HL-60 (cell line): ENCODE data around the gene M1AP.

Experiments
- DNase-seq, 2 experiments: peaks; one replicate each; pipeline ENCODE4 v3.0.0-alpha.2; 2010 to 2020; ENCODE audit warnings: low read depth in 1 of 2, low spot score in 1 of 2
- H3K27ac ChIP-seq: fragments of 250-450 bp; sonication (Bioruptor Pico); replicated peaks from 2 replicates; pipeline ENCODE4 v1.5.1; 2020; ENCODE audit warnings: mild to moderate bottlenecking, moderate library complexity
- H3K27me3 ChIP-seq: fragments of 250-450 bp; sonication (Bioruptor Pico); 2 replicates; pipeline ENCODE4 v1.5.1; 2021; ENCODE audit warnings: mild to moderate bottlenecking, moderate library complexity; ENCODE audit not compliant: insufficient read depth, poor library complexity, severe bottlenecking
- H3K4me3 ChIP-seq: replicated peaks from 2 replicates; pipeline ENCODE4 v1.5.1; 2011; ENCODE audit warnings: mild to moderate bottlenecking, control low read depth, low read length; ENCODE audit not compliant: insufficient read depth
- GABPA ChIP-seq: IDR thresholded peaks from 2 replicates; pipeline ENCODE4 v1.6.1; 2012; ENCODE audit warnings: low read depth
- POLR2AphosphoS5 ChIP-seq: IDR thresholded peaks from 2 replicates; pipeline ENCODE4 v1.6.1; 2012; ENCODE audit warnings: low read depth
- SPI1 ChIP-seq: IDR thresholded peaks from 2 replicates; pipeline ENCODE4 v1.6.1; 2012; ENCODE audit warnings: low read depth, mild to moderate bottlenecking, borderline replicate concordance
- TF ChIP-seq, protein P1 (sequence below): IDR thresholded peaks from 2 replicates; pipeline ENCODE4 v1.6.1; 2012; ENCODE audit warnings: low read depth; ENCODE audit not compliant: insufficient replicate concordance
- TF ChIP-seq, protein P2 (sequence below): IDR thresholded peaks from one replicate; pipeline ENCODE4 v1.5.1; 2011; ENCODE audit warnings: low read length, control low read depth, inconsistent platforms; ENCODE audit not compliant: insufficient read depth

The M1AP gene

GRCh38 chr2:74524955-74525716 lies 123.0 kb downstream of the M1AP start:
- no peak overlapping the region for H3K27ac ChIP-seq
- TF ChIP-seq SPI1 (no peak), GABPA (no peak), POLR2AphosphoS5 (no peak)
- TF ChIP-seq, protein P1, sequence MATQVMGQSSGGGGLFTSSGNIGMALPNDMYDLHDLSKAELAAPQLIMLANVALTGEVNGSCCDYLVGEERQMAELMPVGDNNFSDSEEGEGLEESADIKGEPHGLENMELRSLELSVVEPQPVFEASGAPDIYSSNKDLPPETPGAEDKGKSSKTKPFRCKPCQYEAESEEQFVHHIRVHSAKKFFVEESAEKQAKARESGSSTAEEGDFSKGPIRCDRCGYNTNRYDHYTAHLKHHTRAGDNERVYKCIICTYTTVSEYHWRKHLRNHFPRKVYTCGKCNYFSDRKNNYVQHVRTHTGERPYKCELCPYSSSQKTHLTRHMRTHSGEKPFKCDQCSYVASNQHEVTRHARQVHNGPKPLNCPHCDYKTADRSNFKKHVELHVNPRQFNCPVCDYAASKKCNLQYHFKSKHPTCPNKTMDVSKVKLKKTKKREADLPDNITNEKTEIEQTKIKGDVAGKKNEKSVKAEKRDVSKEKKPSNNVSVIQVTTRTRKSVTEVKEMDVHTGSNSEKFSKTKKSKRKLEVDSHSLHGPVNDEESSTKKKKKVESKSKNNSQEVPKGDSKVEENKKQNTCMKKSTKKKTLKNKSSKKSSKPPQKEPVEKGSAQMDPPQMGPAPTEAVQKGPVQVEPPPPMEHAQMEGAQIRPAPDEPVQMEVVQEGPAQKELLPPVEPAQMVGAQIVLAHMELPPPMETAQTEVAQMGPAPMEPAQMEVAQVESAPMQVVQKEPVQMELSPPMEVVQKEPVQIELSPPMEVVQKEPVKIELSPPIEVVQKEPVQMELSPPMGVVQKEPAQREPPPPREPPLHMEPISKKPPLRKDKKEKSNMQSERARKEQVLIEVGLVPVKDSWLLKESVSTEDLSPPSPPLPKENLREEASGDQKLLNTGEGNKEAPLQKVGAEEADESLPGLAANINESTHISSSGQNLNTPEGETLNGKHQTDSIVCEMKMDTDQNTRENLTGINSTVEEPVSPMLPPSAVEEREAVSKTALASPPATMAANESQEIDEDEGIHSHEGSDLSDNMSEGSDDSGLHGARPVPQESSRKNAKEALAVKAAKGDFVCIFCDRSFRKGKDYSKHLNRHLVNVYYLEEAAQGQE = no peak
- TF ChIP-seq, protein P2, sequence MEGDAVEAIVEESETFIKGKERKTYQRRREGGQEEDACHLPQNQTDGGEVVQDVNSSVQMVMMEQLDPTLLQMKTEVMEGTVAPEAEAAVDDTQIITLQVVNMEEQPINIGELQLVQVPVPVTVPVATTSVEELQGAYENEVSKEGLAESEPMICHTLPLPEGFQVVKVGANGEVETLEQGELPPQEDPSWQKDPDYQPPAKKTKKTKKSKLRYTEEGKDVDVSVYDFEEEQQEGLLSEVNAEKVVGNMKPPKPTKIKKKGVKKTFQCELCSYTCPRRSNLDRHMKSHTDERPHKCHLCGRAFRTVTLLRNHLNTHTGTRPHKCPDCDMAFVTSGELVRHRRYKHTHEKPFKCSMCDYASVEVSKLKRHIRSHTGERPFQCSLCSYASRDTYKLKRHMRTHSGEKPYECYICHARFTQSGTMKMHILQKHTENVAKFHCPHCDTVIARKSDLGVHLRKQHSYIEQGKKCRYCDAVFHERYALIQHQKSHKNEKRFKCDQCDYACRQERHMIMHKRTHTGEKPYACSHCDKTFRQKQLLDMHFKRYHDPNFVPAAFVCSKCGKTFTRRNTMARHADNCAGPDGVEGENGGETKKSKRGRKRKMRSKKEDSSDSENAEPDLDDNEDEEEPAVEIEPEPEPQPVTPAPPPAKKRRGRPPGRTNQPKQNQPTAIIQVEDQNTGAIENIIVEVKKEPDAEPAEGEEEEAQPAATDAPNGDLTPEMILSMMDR = no peak
- H3K4me3 ChIP-seq = no peak overlapping the region
- H3K27me3 ChIP-seq = no peaks in the 10 kb centered on the region
- no peak for DNase-seq

DNA sequence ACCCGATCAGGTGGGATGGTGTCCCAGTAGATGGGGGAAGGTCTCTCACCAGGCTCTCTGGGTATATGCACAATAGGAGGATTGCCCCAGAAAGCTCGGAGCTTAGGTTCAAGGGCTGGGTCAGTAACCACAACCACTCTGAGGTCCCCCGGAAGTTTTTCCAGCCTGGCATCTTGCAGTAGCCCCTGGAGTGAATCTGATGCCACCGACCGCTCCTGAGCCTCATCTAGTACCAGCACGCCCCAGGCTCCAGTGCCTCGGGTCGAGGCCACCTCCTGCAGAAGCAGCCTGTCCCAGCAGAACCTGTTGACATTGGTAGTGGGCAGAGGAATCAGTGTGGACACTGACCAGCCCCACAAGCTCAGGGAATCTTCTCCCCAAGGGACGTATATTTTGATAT lies 124.1 kb downstream of the M1AP start:
- DNase-seq = no peak
- Histone ChIP-seq H3K4me3 (no peak overlapping the region), H3K27me3 (peaks cover 7% of the 10 kb centered on the region), H3K27ac (no peak overlapping the region)
- TF ChIP-seq, protein P2 = no peak
- no peak for TF ChIP-seq SPI1
- no peak for TF ChIP-seq POLR2AphosphoS5
- TF ChIP-seq, protein P1 = no peak
- TF ChIP-seq GABPA = no peak

DNA sequence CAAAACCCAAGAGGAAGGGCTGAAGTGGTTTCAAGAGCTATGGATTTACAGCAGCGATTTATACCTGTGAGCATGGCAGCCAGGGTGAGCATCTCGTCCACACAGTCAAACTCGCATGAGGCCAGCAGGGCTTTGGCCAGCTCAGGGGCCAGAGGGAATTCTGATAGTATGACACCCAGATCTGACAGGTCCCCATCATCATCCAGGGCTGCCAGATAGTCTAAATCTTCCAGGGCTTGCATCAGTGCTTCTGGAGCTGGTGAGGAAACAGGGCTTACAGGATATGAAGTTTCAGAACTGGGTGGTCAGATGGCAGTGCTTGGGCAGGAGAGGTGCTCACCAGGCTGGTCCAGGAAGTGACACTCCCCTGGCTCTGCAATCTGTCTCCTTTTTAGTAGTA lies 125.6 kb downstream of the M1AP start:
- no peak overlapping the region for H3K4me3 ChIP-seq
- peaks cover 18% of the 10 kb centered on the region for H3K27me3 ChIP-seq
- TF ChIP-seq, protein P1 = no peak
- TF ChIP-seq GABPA = no peak
- no peak for TF ChIP-seq SPI1
- TF ChIP-seq POLR2AphosphoS5 = no peak
- TF ChIP-seq, protein P2 = no peak
- DNase-seq = no peak
- H3K27ac ChIP-seq = no peak overlapping the region
